D721Med (cell line): Measurements from ENCODE around the gene SDC3.

Experiments used
- DNase-seq: peaks from one replicate; pipeline ENCODE4 v3.0.0; 2011; ENCODE audit warnings: low spot score; ENCODE audit not compliant: insufficient read length
- FAIRE-seq: peaks from 2 replicates; lab custom pipeline; 2011; peaks lifted over from hg19 to GRCh38; lab: Jason Lieb, UNC
- CTCF ChIP-seq: IDR thresholded peaks from 2 replicates; pipeline ENCODE4 v1.5.1; 2012; ENCODE audit warnings: mild to moderate bottlenecking, control low read depth; ENCODE audit not compliant: insufficient read depth; ENCODE audit errors: missing control alignments

Gene SDC3

DNA sequence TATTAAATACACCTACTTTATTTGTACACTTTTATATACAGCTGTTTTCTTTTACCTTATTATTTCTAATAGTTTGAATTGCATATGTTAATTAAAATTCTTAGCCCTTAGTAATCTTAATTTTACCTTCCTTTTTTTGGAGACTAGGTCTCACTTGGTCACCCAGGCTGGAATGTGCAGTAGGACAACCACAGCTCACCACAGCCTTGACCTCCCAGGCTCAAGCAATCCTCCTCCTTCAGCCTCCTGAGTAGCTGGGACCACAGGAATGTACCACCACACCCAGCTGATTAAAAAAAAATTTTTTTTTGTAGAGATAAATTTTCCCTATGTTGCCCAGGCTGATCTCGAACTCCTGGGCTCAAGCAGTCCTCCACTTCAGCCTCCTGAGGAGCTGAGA is 15.0 kb upstream of the SDC3 start:
- no peak for DNase-seq
- no peak for FAIRE-seq
- no peak for TF ChIP-seq CTCF

- DNase-seq (no peak), FAIRE-seq (no peak)
- no peak for TF ChIP-seq CTCF
Measured at GRCh38 chr1:30920827-30921226, 12.3 kb upstream of the SDC3 start.

- no peak for DNase-seq
- no peak for FAIRE-seq
- no peak for TF ChIP-seq CTCF
Measured at GRCh38 chr1:30919025-30919881, 10.7 kb upstream of the SDC3 start.

GRCh38 chr1:30916296-30916695 is 7.7 kb upstream of the SDC3 start:
- DNase-seq (no peak), FAIRE-seq (no peak)
- TF ChIP-seq CTCF, result no peak

- TF ChIP-seq CTCF, result no peak
- DNase-seq, result no peak
- FAIRE-seq, result no peak
Measured at GRCh38 chr1:30915491-30916230, 7.1 kb upstream of the SDC3 start.

GRCh38 chr1:30914931-30915330 is 6.4 kb upstream of the SDC3 start:
- no peak for TF ChIP-seq CTCF
- no peak for DNase-seq
- no peak for FAIRE-seq

GRCh38 chr1:30914587-30914922 is 6.0 kb upstream of the SDC3 start:
- FAIRE-seq, result no peak
- no peak for TF ChIP-seq CTCF

More at GRCh38 chr1:30914587-30914922, 6.0 kb upstream of the SDC3 start:
- DNase-seq, result no peak
